NCI-H2107 treated with DMSO at 0.1 percent for 48 hours (cell line): ENCODE data around the gene NRSN2.
"Not testable (repeated sequence)": the region's sequence is repeated elsewhere in the genome, so short reads cannot be mapped to it uniquely, and the experiment has no call there.

ENCODE experiments used
- DNase-seq: peaks from one replicate; lab custom pipeline; 2025; ENCODE audit not compliant: unreplicated experiment; lab: John Stamatoyannopoulos, UW

NRSN2 gene

DNA sequence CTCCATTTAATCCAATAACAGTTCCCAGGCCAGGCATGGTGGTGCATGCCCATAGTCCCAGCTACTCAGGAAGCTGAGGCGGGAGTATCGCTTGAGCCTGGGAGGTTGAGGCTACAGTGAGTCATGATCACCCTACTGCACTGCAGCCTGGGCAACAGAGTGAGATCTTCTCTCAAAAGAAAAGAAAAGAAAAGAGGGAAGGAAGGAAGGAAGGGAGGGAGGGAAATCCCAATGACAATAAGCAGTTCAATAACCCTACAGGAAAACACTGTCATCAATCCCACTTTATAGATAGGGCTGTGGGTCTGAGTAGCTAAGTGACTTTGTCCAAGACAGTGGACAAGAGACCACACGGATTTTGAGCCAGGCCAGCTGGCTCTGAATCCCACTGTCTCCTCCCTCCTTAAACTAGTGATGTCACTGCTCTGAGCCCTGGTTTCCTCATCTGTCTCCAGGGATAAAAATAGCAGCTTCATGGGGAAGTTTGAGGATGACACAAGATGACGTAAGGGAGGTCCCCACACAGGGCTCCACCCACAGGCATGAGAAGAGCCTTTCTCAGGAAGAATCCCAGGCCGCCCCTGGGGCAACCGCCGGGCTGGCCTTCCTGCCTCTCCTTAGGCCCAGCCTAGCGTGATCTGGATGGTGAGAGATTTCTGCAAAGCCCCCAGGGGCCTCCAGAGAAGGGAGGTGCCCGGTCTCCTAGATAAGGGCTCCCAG, 26.4 kb downstream of the NRSN2 start:
- no peak for DNase-seq

DNA sequence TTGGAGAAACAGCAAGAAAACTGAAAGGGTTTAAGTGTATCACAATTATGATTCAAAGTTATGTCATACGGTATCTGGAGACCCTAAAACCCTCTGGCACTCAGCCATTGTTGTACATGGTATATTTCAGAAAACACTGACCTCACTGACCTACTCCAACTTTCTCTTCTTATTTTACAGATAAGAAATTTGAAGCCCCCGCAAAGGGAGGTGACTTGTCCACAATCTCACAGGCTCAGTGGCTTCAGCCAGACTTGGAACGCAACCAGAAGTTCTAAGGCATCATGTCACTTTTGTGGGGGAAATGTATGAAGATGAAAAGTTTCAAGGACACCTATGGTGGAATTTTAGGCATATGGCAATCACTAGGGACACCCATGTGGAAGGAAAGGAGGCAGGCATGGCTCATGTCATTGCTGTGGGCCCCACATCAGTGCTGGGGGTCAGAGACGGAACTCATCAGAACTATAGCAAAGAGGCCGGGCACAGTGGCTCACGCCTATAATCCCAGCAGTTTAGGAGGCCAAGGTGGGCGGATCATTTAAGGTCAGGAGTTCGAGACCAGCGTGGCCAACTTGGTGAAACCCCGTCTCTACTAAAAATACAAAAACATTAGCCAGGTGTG, 28.5 kb downstream of the NRSN2 start:
- DNase-seq, result no peak

- DNase-seq, result no peak
Observed at GRCh38 chr20:376089-376488, 29.2 kb downstream of the NRSN2 start.

GRCh38 chr20:376750-377149, 29.8 kb downstream of the NRSN2 start:
- no peak for DNase-seq

DNA sequence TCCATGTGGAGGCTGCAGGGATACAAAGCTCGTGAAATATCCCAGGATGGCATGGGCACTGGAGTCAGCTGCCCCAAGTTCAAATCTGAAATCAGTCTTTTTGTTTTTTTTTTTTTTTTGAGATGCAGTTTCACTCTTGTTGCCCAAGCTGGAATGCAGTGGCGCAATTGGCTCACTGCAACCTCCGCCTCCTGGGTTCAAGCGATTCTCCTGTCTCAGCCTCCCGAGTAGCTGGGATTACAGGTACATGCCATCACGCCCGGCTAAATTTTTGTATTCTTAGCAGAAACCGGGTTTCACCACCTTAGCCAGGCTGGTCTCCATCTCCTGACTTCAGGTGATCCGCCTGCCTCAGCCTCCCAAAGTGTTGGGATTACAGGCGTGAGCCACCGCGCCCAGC, 30.7 kb downstream of the NRSN2 start:
- DNase-seq, result not testable (repeated sequence)

- DNase-seq, result peak; percentile 44
Observed at GRCh38 chr20:378961-379336, 32.0 kb downstream of the NRSN2 start.

DNA sequence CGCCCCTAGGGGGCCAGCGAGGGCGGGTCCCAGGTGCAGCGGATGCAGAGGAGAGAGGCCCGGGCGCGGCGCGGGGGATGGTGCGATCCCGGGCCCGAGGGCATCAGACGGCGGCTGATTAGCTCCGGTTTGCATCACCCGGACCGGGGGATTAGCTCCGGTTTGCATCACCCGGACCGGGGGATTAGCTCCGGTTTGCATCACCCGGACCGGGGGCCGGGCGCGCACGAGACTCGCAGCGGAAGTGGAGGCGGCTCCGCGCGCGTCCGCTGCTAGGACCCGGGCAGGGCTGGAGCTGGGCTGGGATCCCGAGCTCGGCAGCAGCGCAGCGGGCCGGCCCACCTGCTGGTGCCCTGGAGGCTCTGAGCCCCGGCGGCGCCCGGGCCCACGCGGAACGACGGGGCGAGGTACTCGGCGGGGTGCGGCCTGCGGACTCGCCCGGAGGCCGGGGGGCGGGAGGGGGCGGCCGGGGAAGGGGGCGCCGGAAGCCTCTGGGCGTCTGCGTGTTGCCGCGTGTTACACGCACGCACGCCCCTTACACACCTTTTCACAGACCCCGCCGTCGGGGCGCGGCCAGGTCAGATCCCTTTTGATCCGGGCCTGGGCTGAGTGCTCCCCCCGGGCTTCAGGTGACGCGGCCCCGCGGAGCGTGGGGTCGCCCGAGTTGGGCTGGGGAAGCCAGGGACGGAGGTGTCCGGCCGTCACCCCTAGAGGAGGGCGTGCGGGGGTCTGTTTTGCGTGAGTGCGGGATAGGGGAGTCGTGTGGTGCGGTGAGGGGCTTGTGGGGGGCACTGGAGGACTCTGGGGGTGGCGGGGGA, 34.1 kb downstream of the NRSN2 start:
- DNase-seq, result no peak

DNA sequence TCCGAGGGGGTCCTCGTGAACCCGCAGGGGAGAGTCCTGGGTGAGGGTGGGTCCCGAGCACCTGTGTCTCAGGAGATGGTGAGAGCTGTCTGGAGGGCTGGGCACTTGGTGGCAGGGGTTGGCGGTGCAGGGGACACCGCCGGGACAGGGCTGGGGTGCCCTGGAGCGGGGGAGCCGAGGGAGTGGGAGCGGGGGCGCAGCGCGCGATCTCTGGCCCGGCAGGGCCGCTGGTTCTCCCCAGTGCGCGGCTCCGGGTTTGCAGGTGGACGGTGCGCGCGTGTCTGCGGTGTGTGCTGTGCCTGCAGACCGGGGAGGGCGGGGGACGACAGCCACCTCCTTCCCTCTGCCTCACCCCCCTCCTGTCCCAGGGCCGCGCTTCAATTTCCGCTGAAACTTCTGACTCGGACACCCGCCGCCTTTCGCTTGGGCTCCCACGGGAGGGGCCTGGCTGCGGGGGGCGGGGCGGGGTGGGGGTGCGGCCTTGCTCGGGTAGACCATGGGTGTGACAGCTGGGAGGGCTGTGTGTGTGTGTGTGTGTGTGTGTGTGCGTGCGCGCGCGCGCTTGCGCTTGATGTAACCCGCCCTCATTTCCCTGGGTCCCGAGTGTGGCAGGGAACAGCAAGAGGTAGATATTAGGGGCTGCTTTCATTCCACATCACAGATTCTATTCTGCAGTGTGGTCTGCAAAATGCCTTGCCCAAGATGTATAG, 34.8 kb downstream of the NRSN2 start:
- DNase-seq, result peak; percentile 11

DNA sequence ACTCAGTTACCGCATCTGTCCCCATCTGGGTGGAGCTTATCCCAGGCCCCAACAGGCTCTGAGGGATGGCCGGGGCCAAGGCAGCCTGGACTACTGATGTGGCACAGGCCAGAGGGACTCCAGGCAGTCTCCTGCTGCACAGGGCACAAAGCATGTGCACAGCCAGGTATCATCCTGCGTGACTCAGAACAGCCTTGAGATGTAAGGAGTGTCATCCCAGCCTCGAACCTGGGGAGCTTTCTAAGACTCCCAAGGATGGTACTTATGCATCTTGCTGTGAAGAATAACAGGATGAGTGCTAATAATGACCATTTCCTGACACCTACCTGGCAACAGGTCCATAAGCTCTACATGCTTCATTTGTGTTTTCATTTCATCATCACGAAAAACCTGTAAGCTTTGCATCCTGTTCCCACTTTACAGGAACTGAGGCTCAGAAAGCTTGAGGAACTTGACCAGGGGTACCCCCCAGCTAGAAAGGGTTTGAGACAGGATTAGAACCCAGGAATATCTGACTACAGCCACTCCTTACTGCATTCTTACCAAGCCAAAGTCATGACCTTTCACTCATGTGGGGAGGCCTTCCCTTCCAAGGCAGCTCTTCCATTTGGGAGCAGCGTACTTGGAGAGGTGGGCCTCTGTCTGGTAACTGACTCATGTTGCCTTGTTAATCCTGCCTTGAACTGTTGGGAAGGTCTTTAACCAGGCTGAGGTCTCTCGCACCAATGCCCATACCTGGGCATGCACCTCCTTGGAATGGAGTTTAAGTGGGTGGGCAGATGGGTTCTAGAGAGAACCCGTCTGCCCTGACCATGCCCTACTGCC, 35.6 kb downstream of the NRSN2 start:
- no peak for DNase-seq

DNA sequence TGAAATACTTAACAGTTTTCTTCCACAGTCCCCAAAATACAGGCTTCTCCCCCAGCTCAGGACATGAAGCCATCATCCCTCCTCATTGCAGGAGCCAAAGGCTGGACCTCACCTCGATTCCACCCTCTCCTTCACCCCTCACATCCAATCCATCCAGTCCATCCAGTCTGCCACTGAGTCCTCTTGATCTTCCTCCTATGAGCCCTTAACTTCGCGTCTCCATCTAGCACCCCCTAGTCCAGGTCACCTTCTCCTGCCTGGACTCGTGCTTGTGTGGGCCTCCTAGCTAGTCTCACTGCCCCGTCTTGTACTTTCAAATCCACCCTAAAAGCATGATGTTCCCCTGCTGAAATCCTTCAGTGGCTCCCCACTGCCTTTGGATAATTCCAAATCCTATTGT, 37.0 kb downstream of the NRSN2 start:
- DNase-seq, result no peak

DNA sequence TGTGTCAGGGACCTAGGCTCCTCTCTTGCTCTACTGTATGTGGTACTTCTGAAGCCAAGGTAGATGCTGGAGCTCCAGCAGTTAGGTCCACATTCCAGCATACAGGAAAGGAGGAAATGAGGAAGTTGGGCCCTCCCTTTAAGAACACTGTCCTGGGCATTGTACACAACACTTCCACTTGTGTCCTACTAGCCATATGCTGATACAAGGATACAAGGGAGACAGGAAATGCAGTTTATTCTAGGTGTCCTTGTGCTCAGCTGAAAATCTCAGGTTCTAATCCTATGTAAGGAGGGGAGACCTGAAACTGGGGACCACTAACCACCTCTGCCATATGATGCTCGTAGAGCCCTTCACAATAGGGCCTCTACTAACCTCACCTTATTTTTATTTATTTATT, 37.8 kb downstream of the NRSN2 start:
- DNase-seq, result no peak

DNA sequence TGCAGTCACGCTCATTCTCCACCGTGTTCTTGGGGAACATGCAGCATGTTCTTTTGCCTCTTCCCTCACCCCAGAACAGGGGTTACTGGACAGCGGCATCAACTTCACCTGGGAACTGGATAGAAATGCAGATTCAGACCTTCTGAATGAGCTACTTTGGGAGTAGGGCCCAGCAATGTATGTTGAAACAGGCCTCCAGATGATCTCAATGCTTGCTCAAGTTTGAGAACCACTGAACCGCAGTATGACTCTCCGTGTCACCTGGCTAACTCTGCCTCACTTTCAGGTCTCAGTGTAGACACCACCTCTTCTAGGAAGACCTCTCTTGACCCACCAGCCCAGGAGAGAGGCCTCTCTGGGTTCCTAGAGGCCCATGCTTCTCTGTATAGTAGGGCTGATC, 38.5 kb downstream of the NRSN2 start:
- no peak for DNase-seq

DNA sequence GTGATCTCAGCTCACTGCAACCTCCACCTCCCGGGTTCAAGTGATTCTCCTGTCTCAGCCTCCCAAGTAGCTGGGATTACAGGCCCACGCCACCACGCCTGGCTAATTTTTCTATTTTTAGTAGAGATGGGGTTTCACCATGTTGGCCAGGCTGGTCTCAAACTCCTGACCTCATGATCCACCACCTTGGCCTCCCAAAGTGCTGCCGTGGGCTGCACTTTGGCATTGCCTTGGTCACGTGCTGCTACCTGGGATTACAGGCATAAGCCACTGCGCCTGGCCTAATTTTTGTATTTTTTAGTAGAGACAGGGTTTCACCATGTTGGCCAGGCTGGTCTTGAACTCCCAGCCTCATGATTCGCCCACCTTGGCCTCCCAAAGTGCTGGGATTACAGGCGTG, 39.7 kb downstream of the NRSN2 start:
- DNase-seq, result not testable (repeated sequence)

DNA sequence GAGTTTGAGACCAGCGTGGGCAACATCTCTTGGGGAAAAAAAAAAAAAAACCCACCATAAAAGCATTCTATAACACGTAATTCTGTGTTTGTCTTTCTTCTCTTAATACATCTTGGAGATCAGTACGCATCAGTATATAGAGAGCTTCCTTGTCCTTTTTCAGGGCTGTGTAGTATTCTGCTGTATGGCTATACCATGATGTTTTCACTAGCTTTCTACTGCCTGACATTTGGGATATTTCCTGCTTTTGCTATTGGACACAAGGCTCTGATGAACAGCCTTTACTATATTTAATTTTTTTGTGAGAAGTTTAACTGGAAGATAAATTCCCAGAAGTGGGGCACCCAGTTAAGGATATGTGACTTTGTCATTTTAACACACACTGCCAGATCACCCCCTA, 40.6 kb downstream of the NRSN2 start:
- no peak for DNase-seq

- DNase-seq, result no peak
Observed at GRCh38 chr20:388034-388994, 41.4 kb downstream of the NRSN2 start.

- no peak for DNase-seq
Observed at GRCh38 chr20:389220-389619, 42.3 kb downstream of the NRSN2 start.

GRCh38 chr20:391041-391711, 44.3 kb downstream of the NRSN2 start:
- DNase-seq, result no peak

DNA sequence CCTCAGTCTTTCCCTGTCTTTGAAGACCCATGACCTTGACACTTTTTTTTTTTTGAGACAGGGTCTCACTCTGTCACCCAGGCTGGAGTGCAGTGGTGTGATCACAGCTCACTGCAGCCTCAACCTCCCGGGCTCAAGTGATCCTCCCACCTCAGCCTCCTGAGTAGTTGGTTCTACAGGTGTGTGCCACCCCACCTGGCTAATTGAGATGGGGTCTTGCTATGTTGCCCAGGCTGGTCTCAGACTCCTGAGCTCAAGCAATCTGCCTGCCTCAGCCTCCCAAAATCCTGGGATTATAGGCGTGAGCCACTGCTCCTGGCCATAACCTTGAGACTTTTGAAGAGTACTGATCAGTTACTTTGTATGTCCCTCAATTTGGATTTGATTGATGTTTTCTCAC, 46.4 kb downstream of the NRSN2 start:
- DNase-seq, result not testable (repeated sequence)

DNA sequence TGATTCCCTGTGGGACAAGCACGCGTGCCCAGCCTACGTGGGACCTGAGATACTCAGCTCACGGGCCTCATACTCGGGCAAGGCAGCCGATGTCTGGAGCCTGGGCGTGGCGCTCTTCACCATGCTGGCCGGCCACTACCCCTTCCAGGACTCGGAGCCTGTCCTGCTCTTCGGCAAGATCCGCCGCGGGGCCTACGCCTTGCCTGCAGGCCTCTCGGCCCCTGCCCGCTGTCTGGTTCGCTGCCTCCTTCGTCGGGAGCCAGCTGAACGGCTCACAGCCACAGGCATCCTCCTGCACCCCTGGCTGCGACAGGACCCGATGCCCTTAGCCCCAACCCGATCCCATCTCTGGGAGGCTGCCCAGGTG, 49.3 kb downstream of the NRSN2 start:
- no peak for DNase-seq
